WI38 (cell line): ENCODE measurements around the gene MLLT6.

ENCODE experiments used
- H3K4me3 ChIP-seq: 2 replicates; pipeline ENCODE4 v1.5.1; 2011; ENCODE audit warnings: low read depth, mild to moderate bottlenecking, control low read depth, low read length
- CTCF ChIP-seq: IDR thresholded peaks from 2 replicates; pipeline ENCODE4 v1.5.1; 2012; ENCODE audit warnings: low read depth, mild to moderate bottlenecking, control low read depth, low read length

MLLT6 gene

GRCh38 chr17:38660097-38661025 is 44.7 kb upstream of the MLLT6 start:
- no peak for TF ChIP-seq CTCF
- no peak overlapping the region for H3K4me3 ChIP-seq

- H3K4me3 ChIP-seq = no peak overlapping the region
- peak; percentile 78 for TF ChIP-seq CTCF
These were observed 41.8 kb upstream of the MLLT6 start for GRCh38 chr17:38663125-38663751.

DNA sequence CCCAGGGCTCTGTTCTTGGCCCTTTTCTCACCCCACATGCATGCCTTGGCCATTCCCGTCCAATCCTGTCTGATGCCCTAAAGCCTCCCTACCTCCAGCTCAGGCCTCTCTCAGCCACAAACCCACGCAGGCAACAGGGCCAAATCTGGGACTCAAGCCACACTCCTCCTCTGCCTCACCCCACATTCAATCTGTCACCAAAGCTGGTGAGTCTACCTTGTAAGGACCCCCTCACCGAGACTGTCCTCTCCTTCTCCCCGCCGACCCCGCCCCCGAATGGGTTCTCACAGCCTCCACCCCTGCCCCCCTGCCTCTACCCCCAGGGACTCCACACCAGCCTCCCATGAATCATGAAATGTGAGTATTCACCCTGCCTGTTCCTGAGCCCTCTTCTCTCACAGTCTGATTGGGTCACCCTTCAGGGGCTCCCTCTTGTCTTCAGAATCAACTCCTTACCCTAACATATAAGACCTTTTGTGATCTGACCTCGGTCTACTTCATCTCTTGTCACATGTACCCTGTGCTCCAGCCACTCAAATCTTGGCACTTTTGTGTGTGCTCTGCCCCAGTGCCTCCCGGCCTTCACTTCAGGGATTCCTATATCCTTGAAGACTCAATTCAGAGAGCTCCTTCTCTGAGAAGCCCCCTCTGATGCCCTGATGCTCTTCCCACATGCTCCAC is 41.0 kb upstream of the MLLT6 start:
- no peak for TF ChIP-seq CTCF

GRCh38 chr17:38667099-38667786 is 37.8 kb upstream of the MLLT6 start:
- peak; percentile 100 for TF ChIP-seq CTCF

More for the DNA sequence above, 41.0 kb upstream of the MLLT6 start:
- no peak overlapping the region for H3K4me3 ChIP-seq

GRCh38 chr17:38667787-38668122 is 37.3 kb upstream of the MLLT6 start:
- no peak overlapping the region for H3K4me3 ChIP-seq
- TF ChIP-seq CTCF = no peak

More at GRCh38 chr17:38667099-38667786, 37.8 kb upstream of the MLLT6 start:
- no peak overlapping the region for H3K4me3 ChIP-seq

- no peak for TF ChIP-seq CTCF
These were observed 35.6 kb upstream of the MLLT6 start for GRCh38 chr17:38669520-38669919.

More at GRCh38 chr17:38669520-38669919, 35.6 kb upstream of the MLLT6 start:
- H3K4me3 ChIP-seq = no peak overlapping the region
